OCI-LY7 (cell line): ENCODE measurements around the gene SLC16A2.

Source experiments
- EZH2phosphoT487 ChIP-seq: fragments of 200-600 bp; sonication (generic); IDR thresholded peaks from 2 replicates; pipeline ENCODE4 v1.6.1; 2018; ENCODE audit warnings: low read depth, borderline replicate concordance, mild to moderate bottlenecking, mixed run types, antibody characterized with exemption, low read length, moderate library complexity, mixed read lengths
- TF ChIP-seq, protein P1 (sequence below): fragments of 200-600 bp; sonication (generic); conservative IDR thresholded peaks from 2 replicates; pipeline ENCODE4 v1.5.1; 2014; ENCODE audit warnings: mild to moderate bottlenecking, antibody characterized with exemption, low read length, moderate library complexity, mixed read lengths

- TF ChIP-seq, protein P1, sequence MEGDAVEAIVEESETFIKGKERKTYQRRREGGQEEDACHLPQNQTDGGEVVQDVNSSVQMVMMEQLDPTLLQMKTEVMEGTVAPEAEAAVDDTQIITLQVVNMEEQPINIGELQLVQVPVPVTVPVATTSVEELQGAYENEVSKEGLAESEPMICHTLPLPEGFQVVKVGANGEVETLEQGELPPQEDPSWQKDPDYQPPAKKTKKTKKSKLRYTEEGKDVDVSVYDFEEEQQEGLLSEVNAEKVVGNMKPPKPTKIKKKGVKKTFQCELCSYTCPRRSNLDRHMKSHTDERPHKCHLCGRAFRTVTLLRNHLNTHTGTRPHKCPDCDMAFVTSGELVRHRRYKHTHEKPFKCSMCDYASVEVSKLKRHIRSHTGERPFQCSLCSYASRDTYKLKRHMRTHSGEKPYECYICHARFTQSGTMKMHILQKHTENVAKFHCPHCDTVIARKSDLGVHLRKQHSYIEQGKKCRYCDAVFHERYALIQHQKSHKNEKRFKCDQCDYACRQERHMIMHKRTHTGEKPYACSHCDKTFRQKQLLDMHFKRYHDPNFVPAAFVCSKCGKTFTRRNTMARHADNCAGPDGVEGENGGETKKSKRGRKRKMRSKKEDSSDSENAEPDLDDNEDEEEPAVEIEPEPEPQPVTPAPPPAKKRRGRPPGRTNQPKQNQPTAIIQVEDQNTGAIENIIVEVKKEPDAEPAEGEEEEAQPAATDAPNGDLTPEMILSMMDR, result no peak
- TF ChIP-seq EZH2phosphoT487, result no peak
These were observed 113.8 kb downstream of the SLC16A2 start for GRCh38 chrX:74535086-74535407.
